Suprapubic skin (tissue), 4 donors: ENCODE results near the gene PXDC1. TPM values are rescaled to one million over a fixed set of nuclear protein-coding genes. Genes with fewer than 3 reads are reported as not detected.

Experiments used
- DNase-seq, 2 donors: peaks; one replicate each; pipeline ENCODE4 v3.0.0-alpha.2; 2019; ENCODE audit warnings: low spot score in 2 of 2
- H3K27ac ChIP-seq: fragments of 200-600 bp; sonication (generic); one replicate; pipeline ENCODE4 v1.5.1; 2019
- H3K27me3 ChIP-seq: fragments of 200-600 bp; sonication (generic); one replicate; pipeline ENCODE4 v1.5.1; 2019
- H3K36me3 ChIP-seq: fragments of 200-600 bp; sonication (generic); one replicate; pipeline ENCODE4 v1.5.1; 2019
- H3K4me1 ChIP-seq: fragments of 200-600 bp; sonication (generic); one replicate; pipeline ENCODE4 v1.5.1; 2019
- H3K4me3 ChIP-seq: fragments of 200-600 bp; sonication (generic); one replicate; pipeline ENCODE4 v1.5.1; 2019; ENCODE audit warnings: mild to moderate bottlenecking
- H3K9me3 ChIP-seq: fragments of 200-600 bp; sonication (generic); one replicate; pipeline ENCODE4 v1.5.1; 2019
- EP300 ChIP-seq: sonication (generic); formaldehyde crosslinking; IDR thresholded peaks from one replicate; pipeline ENCODE4 v1.6.1; 2017; ENCODE audit warnings: antibody characterized with exemption
- POLR2A ChIP-seq, 2 donors: fragments of 450-650 bp; IDR thresholded peaks; one replicate each; pipeline ENCODE4 v1.6.1; 2017; ENCODE audit warnings: antibody characterized with exemption in 2 of 2, mild to moderate bottlenecking in 2 of 2, moderate library complexity in 2 of 2
- POLR2AphosphoS5 ChIP-seq, 3 donors: sonication (generic); formaldehyde crosslinking; IDR thresholded peaks; one replicate each; pipeline ENCODE4 v1.6.1; 2017; ENCODE audit warnings: antibody characterized with exemption in 3 of 3
- WGBS: methylation state at CpG from one replicate; pipeline ENCODE4 v1.1.5; 2018; 5-methylcytosine and 5-hydroxymethylcytosine counted together
- total RNA-seq, 4 donors: library from RNA; depleted of rRNA; stranded (reverse); fragments of >200 nt; gene quantifications; one replicate each; pipeline ENCODE4 v1.1.0, GENCODE V29; 2016
- TF ChIP-seq, protein P1 (sequence below), 2 donors: fragments of 200-600 bp in 1 of 2; fragments of 450-650 bp in 1 of 2; sonication (generic) in 1 of 2; IDR thresholded peaks; one replicate each; pipeline ENCODE4 v1.5.1; 2016 to 2019; ENCODE audit warnings: antibody characterized with exemption in 2 of 2, mild to moderate bottlenecking in 1 of 2, moderate library complexity in 1 of 2

Gene PXDC1, protein sequence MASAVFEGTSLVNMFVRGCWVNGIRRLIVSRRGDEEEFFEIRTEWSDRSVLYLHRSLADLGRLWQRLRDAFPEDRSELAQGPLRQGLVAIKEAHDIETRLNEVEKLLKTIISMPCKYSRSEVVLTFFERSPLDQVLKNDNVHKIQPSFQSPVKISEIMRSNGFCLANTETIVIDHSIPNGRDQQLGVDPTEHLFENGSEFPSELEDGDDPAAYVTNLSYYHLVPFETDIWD
- 100 to 1,000 TPM in 1 of 4 donors, 10 to 100 TPM in 3; 63.1 to 108 (median 68.5) TPM for total RNA-seq

DNA sequence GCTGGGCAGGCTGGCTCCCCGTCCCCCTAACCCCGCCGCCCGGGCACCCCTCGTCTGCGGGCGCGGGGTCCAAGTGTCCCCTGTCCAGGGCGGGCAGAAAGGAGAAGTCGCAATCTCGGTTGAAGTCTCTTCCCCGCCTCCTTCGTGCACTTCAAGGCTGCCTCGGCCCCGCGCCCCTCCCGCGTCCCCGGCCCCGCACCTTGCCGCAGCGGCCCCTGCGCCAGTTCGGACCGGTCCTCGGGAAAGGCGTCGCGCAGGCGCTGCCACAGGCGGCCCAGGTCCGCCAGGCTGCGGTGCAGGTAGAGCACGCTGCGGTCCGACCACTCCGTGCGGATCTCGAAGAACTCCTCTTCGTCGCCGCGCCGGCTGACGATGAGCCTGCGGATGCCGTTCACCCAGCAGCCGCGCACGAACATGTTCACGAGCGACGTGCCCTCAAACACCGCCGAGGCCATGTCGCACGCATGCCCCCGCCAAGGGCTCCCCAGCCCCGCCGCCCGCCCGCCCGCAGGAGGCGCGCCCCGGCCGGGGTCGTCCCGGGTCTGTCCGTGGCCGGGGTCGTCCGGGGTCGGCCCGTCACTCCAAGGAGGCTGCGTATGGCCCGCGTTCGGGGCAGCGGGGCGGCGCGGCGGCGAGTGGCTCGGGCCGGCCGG, at the start of gene PXDC1:
Gene PXDC1, minus strand, starts transcription at position 637 of the 653 bp plus-strand sequence. Its CDS starts 182 bp downstream, at position 455.
- Histone ChIP-seq H3K27ac (peak within 1 kb of the TSS; percentile 97), H3K9me3 (no peaks in the 10 kb centered on the region), H3K27me3 (no peaks in the 10 kb centered on the region), H3K36me3 (no peaks in the 10 kb centered on the region), H3K4me3 (peak within 1 kb of the TSS; percentile 97), H3K4me1 (peaks cover 54% of the 10 kb centered on the region)
- WGBS, result no CpG with 5 or more reads among the region's 88 CpGs
- no peak for TF ChIP-seq POLR2AphosphoS5 (IDR thresholded peaks at IDR 0.05)
- TF ChIP-seq, protein P1, sequence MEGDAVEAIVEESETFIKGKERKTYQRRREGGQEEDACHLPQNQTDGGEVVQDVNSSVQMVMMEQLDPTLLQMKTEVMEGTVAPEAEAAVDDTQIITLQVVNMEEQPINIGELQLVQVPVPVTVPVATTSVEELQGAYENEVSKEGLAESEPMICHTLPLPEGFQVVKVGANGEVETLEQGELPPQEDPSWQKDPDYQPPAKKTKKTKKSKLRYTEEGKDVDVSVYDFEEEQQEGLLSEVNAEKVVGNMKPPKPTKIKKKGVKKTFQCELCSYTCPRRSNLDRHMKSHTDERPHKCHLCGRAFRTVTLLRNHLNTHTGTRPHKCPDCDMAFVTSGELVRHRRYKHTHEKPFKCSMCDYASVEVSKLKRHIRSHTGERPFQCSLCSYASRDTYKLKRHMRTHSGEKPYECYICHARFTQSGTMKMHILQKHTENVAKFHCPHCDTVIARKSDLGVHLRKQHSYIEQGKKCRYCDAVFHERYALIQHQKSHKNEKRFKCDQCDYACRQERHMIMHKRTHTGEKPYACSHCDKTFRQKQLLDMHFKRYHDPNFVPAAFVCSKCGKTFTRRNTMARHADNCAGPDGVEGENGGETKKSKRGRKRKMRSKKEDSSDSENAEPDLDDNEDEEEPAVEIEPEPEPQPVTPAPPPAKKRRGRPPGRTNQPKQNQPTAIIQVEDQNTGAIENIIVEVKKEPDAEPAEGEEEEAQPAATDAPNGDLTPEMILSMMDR (IDR thresholded peaks at IDR 0.05), result no peak
- no peak for TF ChIP-seq EP300
- no peak for TF ChIP-seq POLR2A (IDR thresholded peaks at IDR 0.05)
- DNase-seq, result no peak

- no peaks in the 10 kb centered on the region for H3K36me3 ChIP-seq
- H3K4me3 ChIP-seq, result no peak overlapping the region
- H3K27me3 ChIP-seq, result no peaks in the 10 kb centered on the region
- H3K4me1 ChIP-seq, result peaks cover 34% of the 10 kb centered on the region
- TF ChIP-seq EP300, result no peak
- WGBS, result 69% methylated on average over 11 of the region's 11 CpGs
- H3K27ac ChIP-seq, result peak overlapping the region; percentile 5
- no peak for DNase-seq
- no peaks in the 10 kb centered on the region for H3K9me3 ChIP-seq
Observed at GRCh38 chr6:3800850-3801591, 49.5 kb upstream of the PXDC1 start.

GRCh38 chr6:3799719-3800118, 48.2 kb upstream of the PXDC1 start:
- 73% methylated on average over 6 of the region's 6 CpGs for WGBS
- H3K4me1 ChIP-seq, result peaks cover 34% of the 10 kb centered on the region

GRCh38 chr6:3798055-3798919, 46.8 kb upstream of the PXDC1 start:
- peaks cover 29% of the 10 kb centered on the region for H3K4me1 ChIP-seq

More at GRCh38 chr6:3799719-3800118, 48.2 kb upstream of the PXDC1 start:
- no peaks in the 10 kb centered on the region for H3K27me3 ChIP-seq
- no peak overlapping the region for H3K4me3 ChIP-seq
- no peak overlapping the region for H3K27ac ChIP-seq
- DNase-seq, result no peak
- no peaks in the 10 kb centered on the region for H3K36me3 ChIP-seq
- no peak for TF ChIP-seq EP300
- no peak for TF ChIP-seq POLR2A (IDR thresholded peaks at IDR 0.05)
- TF ChIP-seq, protein P1 (IDR thresholded peaks at IDR 0.05), result no peak
- TF ChIP-seq POLR2AphosphoS5 (IDR thresholded peaks at IDR 0.05), result no peak
- H3K9me3 ChIP-seq, result no peaks in the 10 kb centered on the region

DNA sequence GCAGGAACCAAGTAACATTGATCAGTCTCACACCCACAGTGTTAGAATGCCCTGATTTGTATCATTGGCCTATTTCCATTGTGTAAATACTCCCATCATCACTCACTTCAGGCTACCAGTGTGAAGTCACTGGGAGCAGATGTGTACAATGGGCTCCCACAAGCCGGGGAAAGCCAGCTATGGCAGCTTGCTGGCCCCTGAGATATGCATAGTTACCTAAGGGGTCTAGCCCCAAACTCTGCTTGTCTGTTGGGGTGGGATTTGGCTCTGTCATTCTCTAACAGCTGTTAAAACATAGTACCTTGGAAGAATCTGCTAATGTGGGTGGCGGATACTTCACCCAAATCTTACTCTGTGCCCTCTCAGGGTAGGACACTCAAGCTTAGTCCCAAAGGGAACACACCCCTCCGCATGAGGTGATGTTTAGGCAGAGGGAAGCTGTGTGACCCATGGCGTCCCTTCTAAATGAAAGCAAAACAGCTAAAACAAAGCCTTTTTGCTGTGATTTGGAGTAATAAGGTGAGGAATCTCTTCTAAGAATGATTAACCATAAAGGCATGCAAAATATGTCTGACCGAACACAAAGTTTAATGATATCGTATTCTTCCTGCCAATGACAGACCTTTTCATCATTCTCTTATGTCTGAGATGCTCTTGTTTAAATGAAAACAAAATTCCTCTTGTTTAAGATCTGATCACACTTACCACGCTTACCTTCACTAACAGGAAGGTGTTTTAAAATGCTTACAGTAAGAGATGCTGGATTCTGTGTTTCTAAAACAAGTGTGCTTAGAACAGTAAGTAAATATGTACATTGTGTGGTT, 45.9 kb upstream of the PXDC1 start:
- no peaks in the 10 kb centered on the region for H3K36me3 ChIP-seq
- no peak overlapping the region for H3K27ac ChIP-seq
- DNase-seq, result no peak
- no peaks in the 10 kb centered on the region for H3K9me3 ChIP-seq
- no peak overlapping the region for H3K4me3 ChIP-seq
- TF ChIP-seq, protein P1 (IDR thresholded peaks at IDR 0.05), result no peak
- TF ChIP-seq POLR2AphosphoS5 (IDR thresholded peaks at IDR 0.05) (no peak), EP300 (no peak), POLR2A (IDR thresholded peaks at IDR 0.05) (no peak)
- H3K4me1 ChIP-seq, result peaks cover 29% of the 10 kb centered on the region
- WGBS, result 71% methylated on average over 7 of the region's 7 CpGs
- no peaks in the 10 kb centered on the region for H3K27me3 ChIP-seq

More at GRCh38 chr6:3798055-3798919, 46.8 kb upstream of the PXDC1 start:
- H3K4me3 ChIP-seq, result no peak overlapping the region
- H3K36me3 ChIP-seq, result no peaks in the 10 kb centered on the region
- no peak for DNase-seq
- H3K27me3 ChIP-seq, result no peaks in the 10 kb centered on the region
- 84% methylated on average over 8 of the region's 8 CpGs for WGBS
- no peaks in the 10 kb centered on the region for H3K9me3 ChIP-seq
- no peak for TF ChIP-seq EP300
- H3K27ac ChIP-seq, result no peak overlapping the region
